Panc1 (cell line): ENCODE results near the gene TADA3. TPM values are rescaled to one million over a fixed set of nuclear protein-coding genes. Genes with fewer than 3 reads are reported as not detected.

ENCODE experiments used
- ATAC-seq: fragments of 200-7000 bp; cut with Tn5 transposase; 2 replicates; pipeline ENCODE4 v1.9.1; 2020; ENCODE audit warnings: mild to moderate bottlenecking, moderate library complexity
- BruUV-seq: library from RNA; stranded (reverse); fragments of 400-500 nt; replicated peaks from 2 replicates; lab custom pipeline; 2021; lab: Mats Ljungman, UMichigan
- CTCF ChIA-PET: fragments of 300-600 bp; sonication (Branson Sonifier 250); formaldehyde crosslinking; loops from one replicate; lab custom pipeline; 2022; ENCODE audit warnings: antibody characterized with exemption; lab: Charles Lee
- POLR2A ChIA-PET: fragments of 300-600 bp; sonication (Branson Sonifier 250); formaldehyde crosslinking; loops from one replicate; lab custom pipeline; 2022; ENCODE audit warnings: antibody characterized with exemption; lab: Charles Lee
- DNase-seq: peaks from one replicate; pipeline ENCODE4 v3.0.0-alpha.2; 2010; ENCODE audit warnings: low read depth, low spot score
- H3K27ac ChIP-seq: 2 replicates; pipeline ENCODE4 v1.5.1; 2011; ENCODE audit warnings: mild to moderate bottlenecking, low read length, inconsistent platforms
- H3K27me3 ChIP-seq: fragments of 200-500 bp; sonication (Bioruptor generic); 2 replicates; pipeline ENCODE4 v1.6.0; 2014; ENCODE audit warnings: low read length, inconsistent platforms; ENCODE audit not compliant: control insufficient read depth, insufficient read depth
- H3K36me3 ChIP-seq: fragments of 200-500 bp; sonication (Bioruptor generic); 2 replicates; pipeline ENCODE4 v1.5.1; 2014; ENCODE audit warnings: inconsistent platforms, mild to moderate bottlenecking, low read length, moderate library complexity; ENCODE audit not compliant: control insufficient read depth, insufficient read depth
- H3K4me1 ChIP-seq: 2 replicates; pipeline ENCODE4 v1.5.1; 2011; ENCODE audit warnings: inconsistent platforms, mild to moderate bottlenecking, low read length, moderate library complexity; ENCODE audit not compliant: control insufficient read depth, insufficient read depth
- H3K4me3 ChIP-seq, 2 experiments: 2 replicates each; pipeline ENCODE4 v1.5.1; 2011 to 2012; ENCODE audit warnings: low read depth in 2 of 2, low read length in 2 of 2, mild to moderate bottlenecking in 2 of 2, inconsistent platforms in 1 of 2, moderate library complexity in 1 of 2
- H3K9me3 ChIP-seq: fragments of 200-500 bp; sonication (Bioruptor generic); 2 replicates; pipeline ENCODE4 v1.5.1; 2014; ENCODE audit warnings: low read depth, mild to moderate bottlenecking, inconsistent platforms, low read length, moderate library complexity; ENCODE audit not compliant: control insufficient read depth, insufficient read depth
- CTCF ChIP-seq: fragments of 450-650 bp; IDR thresholded peaks from 2 replicates; pipeline ENCODE4 v1.5.1; 2017; ENCODE audit warnings: mild to moderate bottlenecking
- POLR2AphosphoS5 ChIP-seq: IDR thresholded peaks from 2 replicates; pipeline ENCODE4 v1.6.1; 2012; ENCODE audit warnings: mild to moderate bottlenecking, low read depth, low read length, moderate library complexity
- REST ChIP-seq, 2 experiments: IDR thresholded peaks; 2 replicates each; pipeline ENCODE4 v1.6.1; 2011 to 2012; ENCODE audit warnings: low read depth in 2 of 2, control low read depth in 1 of 2, low read length in 1 of 2, mild to moderate bottlenecking in 1 of 2, moderate library complexity in 1 of 2; ENCODE audit not compliant: insufficient read depth in 1 of 2
- SIN3A ChIP-seq: IDR thresholded peaks from 2 replicates; pipeline ENCODE4 v1.6.1; 2012; ENCODE audit warnings: low read depth, mild to moderate bottlenecking, low read length, moderate library complexity, borderline replicate concordance; ENCODE audit not compliant: insufficient read depth
- TCF7L2 ChIP-seq: IDR thresholded peaks from 2 replicates; pipeline ENCODE4 v1.6.1; 2011; ENCODE audit warnings: mild to moderate bottlenecking, low read depth, low read length, inconsistent platforms
- in situ Hi-C: cut with HindIII; loops from 2 replicates; pipeline ENCODE4 v1.10.0; 2016; ENCODE audit warnings: low sequenced_read_pairs, low pct_unique_long_range_greater_than_20kb
- intact Hi-C: fragments of 100-400 bp; cut with micrococcal nuclease; formaldehyde crosslinking; loops from one replicate; pipeline ENCODE4 v1.10.0; 2022; ENCODE audit not compliant: unreplicated experiment
- total RNA-seq: library from RNA; stranded (reverse); gene quantifications from one replicate; pipeline ENCODE4 v1.2.1, GENCODE V29; 2021; ENCODE audit not compliant: unreplicated experiment

The TADA3 gene
- total RNA-seq, 1 experiment from 2014 or later = 61.3 TPM

- no peak overlapping the region for H3K27ac ChIP-seq
- CTCF ChIA-PET = interaction anchor here (0.6 kb wide), 1 partner anchor 47 kb away, joined by 5 read pairs; no protein-coding TSS in a partner anchor
- no peaks in the 10 kb centered on the region for H3K27me3 ChIP-seq
- TF ChIP-seq SIN3A (no peak), POLR2AphosphoS5 (no peak), CTCF (no peak), REST (IDR thresholded peaks at IDR 0.05; ENCODE audit: insufficient read depth in 1 of 2, low read depth in 2 of 2, low read length in 1 of 2) (no peak), TCF7L2 (no peak)
- in situ Hi-C loops = no loop called here
- intact Hi-C loops = no loop called here
- no TSS peak for BruUV-seq
- no peaks in the 10 kb centered on the region for H3K36me3 ChIP-seq
- DNase-seq (no peak), ATAC-seq (no peak)
- H3K4me1 ChIP-seq = 0 out of 2 replicates have a peak, but pooled peaks cover 3% of the 10 kb centered on the region
- POLR2A ChIA-PET = no interaction called here
- H3K9me3 ChIP-seq = no peaks in the 10 kb centered on the region
- H3K4me3 ChIP-seq = no peak overlapping the region
Observed at GRCh38 chr3:9768141-9768775, 24.0 kb downstream of the TADA3 start.

- Histone ChIP-seq H3K27ac (no peak overlapping the region), H3K27me3 (no peaks in the 10 kb centered on the region), H3K9me3 (no peaks in the 10 kb centered on the region), H3K36me3 (no peaks in the 10 kb centered on the region), H3K4me1 (0 out of 2 replicates have a peak, but pooled peaks cover 3% of the 10 kb centered on the region), H3K4me3 (no peak overlapping the region)
- ChIA-PET POLR2A (no interaction called here), CTCF (no interaction called here)
- intact Hi-C loops (no loop called here), in situ Hi-C loops (no loop called here)
- TF ChIP-seq REST (IDR thresholded peaks at IDR 0.05; ENCODE audit: insufficient read depth in 1 of 2, low read depth in 2 of 2, low read length in 1 of 2) = no peak
- no peak for TF ChIP-seq SIN3A
- no peak for TF ChIP-seq CTCF
- TF ChIP-seq POLR2AphosphoS5 = no peak
- BruUV-seq = no TSS peak
- DNase-seq = no peak
- ATAC-seq = no peak
Observed at GRCh38 chr3:9767418-9767817, 24.9 kb downstream of the TADA3 start.
